GM23338 (cell line): ENCODE data around the gene PTP4A2.

Source experiments
- EZH2 ChIP-seq: fragments of 200-600 bp; sonication (generic); IDR thresholded peaks from one replicate; pipeline ENCODE4 v1.8.0; 2017; ENCODE audit warnings: antibody characterized with exemption, mild to moderate bottlenecking, low read depth; ENCODE audit not compliant: unreplicated experiment
- EZH2phosphoT487 ChIP-seq: fragments of 200-600 bp; sonication (generic); IDR thresholded peaks from one replicate; pipeline ENCODE4 v1.8.1; 2018; ENCODE audit warnings: antibody characterized with exemption; ENCODE audit not compliant: unreplicated experiment
- JUNB ChIP-seq: IDR thresholded peaks from one replicate; pipeline ENCODE4 v1.6.1; 2016; ENCODE audit warnings: antibody characterized with exemption; ENCODE audit not compliant: unreplicated experiment
- NANOG ChIP-seq: IDR thresholded peaks from 2 replicates; pipeline ENCODE4 v1.6.1; 2016; ENCODE audit warnings: antibody characterized with exemption, borderline replicate concordance
- POLR2AphosphoS5 ChIP-seq: IDR thresholded peaks from 2 replicates; pipeline ENCODE4 v1.6.1; 2016; ENCODE audit warnings: antibody characterized with exemption, low read depth
- STAT1 ChIP-seq: IDR thresholded peaks from one replicate; pipeline ENCODE4 v1.6.1; 2016; ENCODE audit warnings: antibody characterized with exemption; ENCODE audit not compliant: unreplicated experiment
- TF ChIP-seq, protein P1 (sequence below): IDR thresholded peaks from one replicate; pipeline ENCODE4 v1.6.1; 2018; ENCODE audit warnings: antibody characterized with exemption; ENCODE audit not compliant: unreplicated experiment
- TF ChIP-seq, protein P2 (sequence below), 2 experiments: fragments of 200-600 bp in 1 of 2; sonication (generic) in 1 of 2; conservative IDR thresholded peaks; 2 replicates each; pipeline versions ENCODE4 v1.5.1 to v1.6.1; 2016 to 2017; ENCODE audit warnings: antibody characterized with exemption in 2 of 2, low read depth in 2 of 2, mild to moderate bottlenecking in 2 of 2, moderate library complexity in 1 of 2

GRCh38 chr1:31984419-31985347 lies 46.5 kb upstream of the PTP4A2 start:
- TF ChIP-seq, protein P1, sequence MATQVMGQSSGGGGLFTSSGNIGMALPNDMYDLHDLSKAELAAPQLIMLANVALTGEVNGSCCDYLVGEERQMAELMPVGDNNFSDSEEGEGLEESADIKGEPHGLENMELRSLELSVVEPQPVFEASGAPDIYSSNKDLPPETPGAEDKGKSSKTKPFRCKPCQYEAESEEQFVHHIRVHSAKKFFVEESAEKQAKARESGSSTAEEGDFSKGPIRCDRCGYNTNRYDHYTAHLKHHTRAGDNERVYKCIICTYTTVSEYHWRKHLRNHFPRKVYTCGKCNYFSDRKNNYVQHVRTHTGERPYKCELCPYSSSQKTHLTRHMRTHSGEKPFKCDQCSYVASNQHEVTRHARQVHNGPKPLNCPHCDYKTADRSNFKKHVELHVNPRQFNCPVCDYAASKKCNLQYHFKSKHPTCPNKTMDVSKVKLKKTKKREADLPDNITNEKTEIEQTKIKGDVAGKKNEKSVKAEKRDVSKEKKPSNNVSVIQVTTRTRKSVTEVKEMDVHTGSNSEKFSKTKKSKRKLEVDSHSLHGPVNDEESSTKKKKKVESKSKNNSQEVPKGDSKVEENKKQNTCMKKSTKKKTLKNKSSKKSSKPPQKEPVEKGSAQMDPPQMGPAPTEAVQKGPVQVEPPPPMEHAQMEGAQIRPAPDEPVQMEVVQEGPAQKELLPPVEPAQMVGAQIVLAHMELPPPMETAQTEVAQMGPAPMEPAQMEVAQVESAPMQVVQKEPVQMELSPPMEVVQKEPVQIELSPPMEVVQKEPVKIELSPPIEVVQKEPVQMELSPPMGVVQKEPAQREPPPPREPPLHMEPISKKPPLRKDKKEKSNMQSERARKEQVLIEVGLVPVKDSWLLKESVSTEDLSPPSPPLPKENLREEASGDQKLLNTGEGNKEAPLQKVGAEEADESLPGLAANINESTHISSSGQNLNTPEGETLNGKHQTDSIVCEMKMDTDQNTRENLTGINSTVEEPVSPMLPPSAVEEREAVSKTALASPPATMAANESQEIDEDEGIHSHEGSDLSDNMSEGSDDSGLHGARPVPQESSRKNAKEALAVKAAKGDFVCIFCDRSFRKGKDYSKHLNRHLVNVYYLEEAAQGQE: no peak
- TF ChIP-seq, protein P2, sequence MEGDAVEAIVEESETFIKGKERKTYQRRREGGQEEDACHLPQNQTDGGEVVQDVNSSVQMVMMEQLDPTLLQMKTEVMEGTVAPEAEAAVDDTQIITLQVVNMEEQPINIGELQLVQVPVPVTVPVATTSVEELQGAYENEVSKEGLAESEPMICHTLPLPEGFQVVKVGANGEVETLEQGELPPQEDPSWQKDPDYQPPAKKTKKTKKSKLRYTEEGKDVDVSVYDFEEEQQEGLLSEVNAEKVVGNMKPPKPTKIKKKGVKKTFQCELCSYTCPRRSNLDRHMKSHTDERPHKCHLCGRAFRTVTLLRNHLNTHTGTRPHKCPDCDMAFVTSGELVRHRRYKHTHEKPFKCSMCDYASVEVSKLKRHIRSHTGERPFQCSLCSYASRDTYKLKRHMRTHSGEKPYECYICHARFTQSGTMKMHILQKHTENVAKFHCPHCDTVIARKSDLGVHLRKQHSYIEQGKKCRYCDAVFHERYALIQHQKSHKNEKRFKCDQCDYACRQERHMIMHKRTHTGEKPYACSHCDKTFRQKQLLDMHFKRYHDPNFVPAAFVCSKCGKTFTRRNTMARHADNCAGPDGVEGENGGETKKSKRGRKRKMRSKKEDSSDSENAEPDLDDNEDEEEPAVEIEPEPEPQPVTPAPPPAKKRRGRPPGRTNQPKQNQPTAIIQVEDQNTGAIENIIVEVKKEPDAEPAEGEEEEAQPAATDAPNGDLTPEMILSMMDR (conservative IDR thresholded peaks at IDR 0.05; ENCODE audit: low read depth in 2 of 2): no peak
- TF ChIP-seq EZH2 (no peak), STAT1 (no peak), EZH2phosphoT487 (no peak), JUNB (no peak), POLR2AphosphoS5 (no peak), NANOG (no peak)
